A549 (cell line): ENCODE measurements around the gene HOMER1. TPM values are rescaled to one million over a fixed set of nuclear protein-coding genes. Genes with fewer than 3 reads are reported as not detected.

ENCODE experiments used
- ATAC-seq, 2 experiments: fragments of 200-7000 bp in 1 of 2; fragments of >200 bp in 1 of 2; cut with Nextera tagmentation in 1 of 2; cut with Tn5 transposase in 1 of 2; 3 replicates each; pipeline versions ENCODE4 v1.8.0 to v1.9.1; 2018 to 2020; ENCODE audit warnings: mild to moderate bottlenecking in 1 of 2, moderate library complexity in 1 of 2
- CTCF ChIA-PET: fragments of 300-600 bp; sonication (Branson Sonifier 250); formaldehyde crosslinking; extraction: SDS; loops from one replicate; lab custom pipeline; 2021; ENCODE audit warnings: antibody characterized with exemption, inconsistent platforms; lab: Yijun Ruan, JAX
- POLR2A ChIA-PET: fragments of 350-600 bp; formaldehyde crosslinking; extraction: SDS; loops from one replicate; lab custom pipeline; 2021; ENCODE audit warnings: antibody characterized with exemption, inconsistent platforms; lab: Yijun Ruan, JAX
- DNase-seq, 2 experiments: peaks; one replicate each; pipeline versions ENCODE4 v3.0.0 to v3.0.0-alpha.2; 2011 to 2016; ENCODE audit warnings: low read depth in 1 of 2, low spot score in 1 of 2
- FAIRE-seq: peaks from 2 replicates; lab custom pipeline; 2011; peaks lifted over from hg19 to GRCh38; lab: Jason Lieb, UNC
- H3K27ac ChIP-seq, 2 experiments: fragments of >200 bp; sonication (Bioruptor Twin); formaldehyde crosslinking; 3 replicates each; pipeline ENCODE4 v1.5.1; 2016 to 2017
- H3K4me1 ChIP-seq: fragments of >200 bp; sonication (Bioruptor Twin); formaldehyde crosslinking; 3 replicates; pipeline ENCODE4 v1.6.1; 2016
- H3K4me2 ChIP-seq: fragments of >200 bp; sonication (Bioruptor Twin); formaldehyde crosslinking; 3 replicates; pipeline ENCODE4 v1.6.1; 2016
- H3K4me3 ChIP-seq: fragments of >200 bp; sonication (Bioruptor Twin); formaldehyde crosslinking; 3 replicates; pipeline ENCODE4 v1.5.1; 2016
- H3K9me3 ChIP-seq: fragments of >200 bp; sonication (Bioruptor Twin); formaldehyde crosslinking; 3 replicates; pipeline ENCODE4 v1.6.1; 2016
- ATOH8 ChIP-seq: fragments of 250-450 bp; sonication (Bioruptor Pico); IDR thresholded peaks from 2 replicates; pipeline ENCODE4 v1.5.0; 2020; ENCODE audit warnings: low read depth, mild to moderate bottlenecking, moderate library complexity
- BCL3 ChIP-seq: fragments of >200 bp; sonication (Bioruptor Twin); formaldehyde crosslinking; IDR thresholded peaks from 3 replicates; pipeline ENCODE4 v1.6.1; 2016
- ESRRA ChIP-seq: fragments of 150-350 bp; IDR thresholded peaks from 2 replicates; pipeline ENCODE4 v1.6.1; 2014; ENCODE audit warnings: mild to moderate bottlenecking, low read length, borderline replicate concordance
- FOSL2 ChIP-seq, 2 experiments: fragments of 450-650 bp in 1 of 2; fragments of >200 bp in 1 of 2; sonication (Bioruptor Twin) in 1 of 2; formaldehyde crosslinking; IDR thresholded peaks; 2 replicates each; pipeline versions ENCODE4 v1.5.0 to v1.6.1; 2016 to 2020; ENCODE audit warnings: mild to moderate bottlenecking in 1 of 2, moderate library complexity in 1 of 2
- HDAC2 ChIP-seq: fragments of 200-600 bp; sonication (generic); IDR thresholded peaks from 2 replicates; pipeline ENCODE4 v1.6.1; 2016
- HMGXB4 ChIP-seq: fragments of 250-450 bp; sonication (Bioruptor Pico); IDR thresholded peaks from 2 replicates; pipeline ENCODE4 v1.5.0; 2021; ENCODE audit warnings: mild to moderate bottlenecking, moderate library complexity, borderline replicate concordance
- HOXA7 ChIP-seq: fragments of 250-450 bp; sonication (Bioruptor Pico); IDR thresholded peaks from 2 replicates; pipeline ENCODE4 v1.5.0; 2020; ENCODE audit warnings: mild to moderate bottlenecking, moderate library complexity
- HOXB5 ChIP-seq: fragments of 250-450 bp; sonication (Bioruptor Pico); IDR thresholded peaks from 2 replicates; pipeline ENCODE4 v1.5.0; 2020; ENCODE audit warnings: mild to moderate bottlenecking, moderate library complexity
- KDM5A ChIP-seq: fragments of 200-600 bp; sonication (generic); IDR thresholded peaks from 2 replicates; pipeline ENCODE4 v1.6.1; 2016; ENCODE audit warnings: antibody characterized with exemption, mild to moderate bottlenecking
- MAFK ChIP-seq: fragments of 450-650 bp; IDR thresholded peaks from 2 replicates; pipeline ENCODE4 v1.6.1; 2014; ENCODE audit not compliant: partially characterized antibody
- MAX ChIP-seq: IDR thresholded peaks from 2 replicates; pipeline ENCODE4 v1.6.1; 2012
- MAZ ChIP-seq: fragments of 150-350 bp; IDR thresholded peaks from 2 replicates; pipeline ENCODE4 v1.6.1; 2014; ENCODE audit warnings: antibody characterized with exemption, low read depth, low read length, borderline replicate concordance
- MYC ChIP-seq: IDR thresholded peaks from 2 replicates; pipeline ENCODE4 v1.6.1; 2012; ENCODE audit warnings: mild to moderate bottlenecking, inconsistent platforms, low read length, improper control_type of control experiment, borderline replicate concordance
- NFE2L2 ChIP-seq: fragments of 150-350 bp; conservative IDR thresholded peaks from 2 replicates; pipeline ENCODE4 v1.6.1; 2014; ENCODE audit warnings: low read length
- NPAS2 ChIP-seq: fragments of 250-450 bp; sonication (Bioruptor Pico); IDR thresholded peaks from 2 replicates; pipeline ENCODE4 v1.8.0; 2022; ENCODE audit warnings: mild to moderate bottlenecking, moderate library complexity, borderline replicate concordance
- PHF8 ChIP-seq: fragments of 200-600 bp; sonication (generic); IDR thresholded peaks from 2 replicates; pipeline ENCODE4 v1.6.1; 2016; ENCODE audit warnings: low read depth, mild to moderate bottlenecking, antibody characterized with exemption, moderate library complexity, borderline replicate concordance
- POLR2A ChIP-seq: IDR thresholded peaks from 2 replicates; pipeline ENCODE4 v1.6.1; 2012; ENCODE audit warnings: mild to moderate bottlenecking, low read length
- RAD21 ChIP-seq, 2 experiments: fragments of >200 bp in 1 of 2; sonication (Bioruptor Twin) in 1 of 2; formaldehyde crosslinking in 1 of 2; IDR thresholded peaks in 1 of 2; conservative IDR thresholded peaks in 1 of 2; 2 replicates in 1 of 2; 3 replicates in 1 of 2; pipeline ENCODE4 v1.6.1; 2012 to 2018; ENCODE audit warnings: inconsistent platforms in 1 of 2
- REST ChIP-seq: fragments of 200-600 bp; sonication (generic); IDR thresholded peaks from 2 replicates; pipeline ENCODE4 v1.6.1; 2016; ENCODE audit warnings: antibody characterized with exemption, mild to moderate bottlenecking, moderate library complexity
- RNF2 ChIP-seq: fragments of 200-600 bp; sonication (generic); IDR thresholded peaks from 2 replicates; pipeline ENCODE4 v1.6.1; 2016; ENCODE audit warnings: low read depth, mild to moderate bottlenecking, antibody characterized with exemption, moderate library complexity, borderline replicate concordance
- TFCP2L1 ChIP-seq: fragments of 250-450 bp; sonication (Bioruptor Pico); IDR thresholded peaks from 2 replicates; pipeline ENCODE4 v1.5.0; 2021; ENCODE audit warnings: mild to moderate bottlenecking
- WGBS: methylation state at CpG from one replicate; pipeline ENCODE4 v1.1.6; 2017; ENCODE audit errors: missing lambda C conversion rate; 5-methylcytosine and 5-hydroxymethylcytosine counted together
- polyA plus RNA-seq, 4 experiments: library from polyadenylated mRNA; depleted of rRNA in 3 of 4; stranded (reverse); fragments of >200 nt; fragmentation: RNase III in 1 of 4; extraction: RNeasy Plus Mini Kit Qiagen cat#74134 plus additional on column Dnase treatment in 1 of 4; gene quantifications; 2 replicates in 3 of 4; 3 replicates in 1 of 4; pipeline ENCODE4 v1.2.3, GENCODE V29; 2011 to 2017

Gene HOMER1
- polyA plus RNA-seq, 2 of the 4 experiments (the other 2 are of a cell fraction), result 6.0 to 9.3 TPM

GRCh38 chr5:79346420-79346824 lies 167.5 kb downstream of the HOMER1 start:
- POLR2A ChIA-PET, result no interaction called here
- peak overlapping the region in 1 of 2 experiments; percentile 13; a peak in 1 of 6 replicates for H3K27ac ChIP-seq
- peak; percentile 60 to 66 for DNase-seq
- no peak for TF ChIP-seq HDAC2
- TF ChIP-seq MAFK, result peak; percentile 88
- no peak for TF ChIP-seq REST
- no peak for TF ChIP-seq HOXA7 (CRISPR knock-in tag)
- 0 out of 2 replicates have a peak, but pooled peaks have one; percentile 19 for TF ChIP-seq FOSL2 (IDR thresholded peaks at IDR 0.05)
- peak; percentile 78 for TF ChIP-seq FOSL2 (CRISPR knock-in tag; IDR thresholded peaks at IDR 0.05)
- TF ChIP-seq, all 56 proteins: peak for 2
- CTCF ChIA-PET, result interaction anchor here (1.0 kb wide), 1 partner anchor 213 kb away, joined by 3 read pairs; no protein-coding TSS in a partner anchor
- H3K4me3 ChIP-seq, result no peak overlapping the region
- WGBS, result 68% methylated on average over 6 of the region's 6 CpGs
- H3K4me2 ChIP-seq, result peak overlapping the region; percentile 9; the same call in 1 of the 3 replicates
- FAIRE-seq (no peak), ATAC-seq (peak; percentile 77 to 84)
- peaks cover 9% of the 10 kb centered on the region for H3K4me1 ChIP-seq
- H3K9me3 ChIP-seq, result no peaks in the 10 kb centered on the region

- DNase-seq (no peak), ATAC-seq (peak; percentile 13 to 57; a peak in 3 of 6 replicates), FAIRE-seq (no peak)
- WGBS, result 59% methylated on average over 10 of the region's 10 CpGs
- ChIA-PET POLR2A (no interaction called here), CTCF (interaction anchor here (1.4 kb wide), 1 partner anchor 9 kb away, joined by 3 read pairs; no protein-coding TSS in a partner anchor)
- Histone ChIP-seq H3K27ac (no peak overlapping the region), H3K4me2 (no peak overlapping the region), H3K4me3 (no peak overlapping the region), H3K4me1 (no peaks in the 10 kb centered on the region), H3K9me3 (no peaks in the 10 kb centered on the region)
- TF ChIP-seq BCL3 (no peak), NFE2L2 (no peak), HOXA7 (CRISPR knock-in tag) (no peak), RAD21 (conservative IDR thresholded peaks at IDR 0.05 in 1 of 2, IDR thresholded peaks at IDR 0.05 in 1 of 2) (no peak), TFCP2L1 (CRISPR knock-in tag) (no peak), ATOH8 (CRISPR knock-in tag) (no peak), NPAS2 (CRISPR knock-in tag) (no peak), RNF2 (no peak), MAZ (no peak), PHF8 (no peak), MYC (no peak), ESRRA (no peak), POLR2A (no peak), HMGXB4 (CRISPR knock-in tag) (no peak), MAX (no peak), HOXB5 (CRISPR knock-in tag) (no peak), KDM5A (no peak), REST (no peak)
Measured at GRCh38 chr5:79333852-79334557, 179.9 kb downstream of the HOMER1 start.
